Neural cell (in vitro differentiated cells): ENCODE results near the gene PRKG1. TPM values are rescaled to one million over a fixed set of nuclear protein-coding genes. Genes with fewer than 3 reads are reported as not detected.

Source experiments
- H2AFZ ChIP-seq: fragments of 200-600, 300-800 bp; sonication (generic), shearing (Covaris generic); 2 replicates; pipeline ENCODE4 v1.6.0; 2014; ENCODE audit warnings: low read depth, mild to moderate bottlenecking, antibody characterized with exemption, low read length, moderate library complexity
- H3F3A ChIP-seq: fragments of 200-600 bp; shearing (Covaris generic); 2 replicates; pipeline ENCODE4 v1.6.1; 2016; ENCODE audit warnings: mild to moderate bottlenecking, moderate library complexity, mixed read lengths, antibody characterized with exemption, low read length; ENCODE audit not compliant: insufficient read depth, poor library complexity, severe bottlenecking
- H3K27ac ChIP-seq: fragments of 200-600, 300-800 bp; sonication (generic), shearing (Covaris generic); 2 replicates; pipeline ENCODE4 v1.5.1; 2014; ENCODE audit warnings: mild to moderate bottlenecking, low read length, moderate library complexity
- H3K27me3 ChIP-seq: fragments of 300-800, 200-600 bp; sonication (generic), shearing (Covaris generic); 2 replicates; pipeline ENCODE4 v1.6.0; 2014; ENCODE audit warnings: mild to moderate bottlenecking, low read depth, low read length, moderate library complexity; ENCODE audit not compliant: insufficient read depth
- H3K36me3 ChIP-seq: fragments of 300-800, 200-600 bp; sonication (generic), shearing (Covaris generic); 2 replicates; pipeline ENCODE4 v1.5.1; 2014; ENCODE audit warnings: mild to moderate bottlenecking, antibody characterized with exemption, low read length, moderate library complexity; ENCODE audit not compliant: insufficient read depth
- H3K4me2 ChIP-seq: fragments of 300-800, 200-600 bp; sonication (generic), shearing (Covaris generic); 2 replicates; pipeline ENCODE4 v1.6.0; 2014; ENCODE audit warnings: mild to moderate bottlenecking, low read length
- H3K4me3 ChIP-seq: fragments of 300-800, 200-600 bp; sonication (generic), shearing (Covaris generic); 2 replicates; pipeline ENCODE4 v1.5.1; 2014; ENCODE audit warnings: mild to moderate bottlenecking, low read length, moderate library complexity
- H3K79me2 ChIP-seq: fragments of 200-600 bp; shearing (Covaris generic); replicated peaks from 2 replicates; pipeline ENCODE4 v1.6.0; 2014; ENCODE audit warnings: mild to moderate bottlenecking, low read length, moderate library complexity; ENCODE audit not compliant: insufficient read depth
- H3K9ac ChIP-seq: fragments of 300-800, 200-600 bp; sonication (generic), shearing (Covaris generic); 2 replicates; pipeline ENCODE4 v1.6.1; 2016; ENCODE audit warnings: mild to moderate bottlenecking, low read length, mixed read lengths
- H3K9me2 ChIP-seq: fragments of 200-600 bp; shearing (Covaris generic); 2 replicates; pipeline ENCODE4 v1.6.1; 2016; ENCODE audit warnings: mild to moderate bottlenecking, low read length, mixed read lengths; ENCODE audit not compliant: insufficient read depth
- H3K9me3 ChIP-seq: fragments of 200-600, 300-800 bp; sonication (generic), shearing (Covaris generic); 2 replicates; pipeline ENCODE4 v1.6.1; 2016; ENCODE audit warnings: mild to moderate bottlenecking, mixed run types, low read length, moderate library complexity, mixed read lengths
- H4K20me1 ChIP-seq: fragments of 200-600 bp; shearing (Covaris generic); 2 replicates; pipeline ENCODE4 v1.6.1; 2016; ENCODE audit warnings: mild to moderate bottlenecking, mixed run types; ENCODE audit not compliant: insufficient read depth
- EP300 ChIP-seq: fragments of 450-650 bp; conservative IDR thresholded peaks from 2 replicates; pipeline ENCODE4 v1.6.1; 2014; ENCODE audit warnings: antibody characterized with exemption, mild to moderate bottlenecking, moderate library complexity; ENCODE audit not compliant: poor library complexity, severe bottlenecking
- EZH2 ChIP-seq: fragments of 200-600, 300-800 bp; shearing (Covaris generic), sonication (generic); IDR thresholded peaks from 2 replicates; pipeline ENCODE4 v1.6.1; 2014; ENCODE audit warnings: antibody characterized with exemption, low read length, borderline replicate concordance, mild to moderate bottlenecking; ENCODE audit not compliant: insufficient read depth, poor library complexity, severe bottlenecking
- MXI1 ChIP-seq: fragments of 450-650 bp; conservative IDR thresholded peaks from 2 replicates; pipeline ENCODE4 v1.6.1; 2014; ENCODE audit warnings: antibody characterized with exemption, mild to moderate bottlenecking; ENCODE audit not compliant: poor library complexity, severe bottlenecking
- POLR2AphosphoS5 ChIP-seq: IDR thresholded peaks from 2 replicates; pipeline ENCODE4 v1.6.1; 2012
- RAD21 ChIP-seq: fragments of 450-650 bp; conservative IDR thresholded peaks from 2 replicates; pipeline ENCODE4 v1.6.1; 2014; ENCODE audit warnings: antibody characterized with exemption, mild to moderate bottlenecking, moderate library complexity
- REST ChIP-seq: IDR thresholded peaks from 2 replicates; pipeline ENCODE4 v1.6.1; 2012; ENCODE audit warnings: borderline replicate concordance
- SMC3 ChIP-seq: fragments of 450-650 bp; conservative IDR thresholded peaks from 2 replicates; pipeline ENCODE4 v1.6.1; 2014; ENCODE audit warnings: antibody characterized with exemption, mild to moderate bottlenecking, moderate library complexity; ENCODE audit not compliant: poor library complexity
- TAF1 ChIP-seq: IDR thresholded peaks from 2 replicates; pipeline ENCODE4 v1.6.1; 2012; ENCODE audit warnings: low read depth
- polyA plus RNA-seq: library from polyadenylated mRNA; depleted of rRNA; stranded (reverse); fragments of >200 nt; gene quantifications from 2 replicates; pipeline ENCODE4 v1.2.3, GENCODE V29; 2014
- TF ChIP-seq, protein P1 (sequence below): fragments of 450-650 bp; IDR thresholded peaks from 2 replicates; pipeline ENCODE4 v1.5.1; 2014; ENCODE audit warnings: antibody characterized with exemption, mild to moderate bottlenecking, moderate library complexity; ENCODE audit not compliant: poor library complexity, severe bottlenecking

PRKG1 gene
- polyA plus RNA-seq, 1 donor from 2014 or later, result 2.2 TPM

DNA sequence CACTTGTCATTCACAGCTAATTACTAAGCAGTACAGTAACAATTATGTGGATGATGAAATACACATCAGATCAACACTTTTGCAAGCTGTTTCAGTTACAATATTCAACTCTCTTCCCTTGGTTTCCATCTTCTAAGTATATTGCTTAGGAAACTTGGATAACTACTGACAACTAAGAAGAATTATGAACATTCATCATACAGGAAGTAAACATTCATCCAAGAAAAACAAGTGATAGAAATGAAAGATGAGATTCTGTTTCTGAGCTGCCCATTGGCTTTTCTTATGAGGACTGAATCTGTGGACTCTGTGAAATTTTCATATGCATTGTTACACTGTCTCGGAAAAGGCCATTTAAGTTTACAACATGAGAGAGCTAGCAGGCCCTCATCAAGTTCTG, 240.2 kb downstream of the PRKG1 start:
- H3K9me3 ChIP-seq, result no peaks in the 10 kb centered on the region
- H3K79me2 ChIP-seq, result no peaks in the 10 kb centered on the region
- TF ChIP-seq EP300, result no peak
- TF ChIP-seq TAF1, result no peak
- no peak for TF ChIP-seq POLR2AphosphoS5
- TF ChIP-seq MXI1, result no peak
- no peak for TF ChIP-seq SMC3
- TF ChIP-seq REST, result no peak
- TF ChIP-seq EZH2, result no peak
- TF ChIP-seq, protein P1, sequence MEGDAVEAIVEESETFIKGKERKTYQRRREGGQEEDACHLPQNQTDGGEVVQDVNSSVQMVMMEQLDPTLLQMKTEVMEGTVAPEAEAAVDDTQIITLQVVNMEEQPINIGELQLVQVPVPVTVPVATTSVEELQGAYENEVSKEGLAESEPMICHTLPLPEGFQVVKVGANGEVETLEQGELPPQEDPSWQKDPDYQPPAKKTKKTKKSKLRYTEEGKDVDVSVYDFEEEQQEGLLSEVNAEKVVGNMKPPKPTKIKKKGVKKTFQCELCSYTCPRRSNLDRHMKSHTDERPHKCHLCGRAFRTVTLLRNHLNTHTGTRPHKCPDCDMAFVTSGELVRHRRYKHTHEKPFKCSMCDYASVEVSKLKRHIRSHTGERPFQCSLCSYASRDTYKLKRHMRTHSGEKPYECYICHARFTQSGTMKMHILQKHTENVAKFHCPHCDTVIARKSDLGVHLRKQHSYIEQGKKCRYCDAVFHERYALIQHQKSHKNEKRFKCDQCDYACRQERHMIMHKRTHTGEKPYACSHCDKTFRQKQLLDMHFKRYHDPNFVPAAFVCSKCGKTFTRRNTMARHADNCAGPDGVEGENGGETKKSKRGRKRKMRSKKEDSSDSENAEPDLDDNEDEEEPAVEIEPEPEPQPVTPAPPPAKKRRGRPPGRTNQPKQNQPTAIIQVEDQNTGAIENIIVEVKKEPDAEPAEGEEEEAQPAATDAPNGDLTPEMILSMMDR, result no peak
- no peak for TF ChIP-seq RAD21
- H3K4me3 ChIP-seq, result no peak overlapping the region
- H3K36me3 ChIP-seq, result no peaks in the 10 kb centered on the region
- no peak overlapping the region for H3K9ac ChIP-seq
- no peaks in the 10 kb centered on the region for H3K27me3 ChIP-seq
- no peak overlapping the region for H2AFZ ChIP-seq
- H4K20me1 ChIP-seq, result no peaks in the 10 kb centered on the region
- no peaks in the 10 kb centered on the region for H3F3A ChIP-seq
- H3K9me2 ChIP-seq, result no peaks in the 10 kb centered on the region
- no peak overlapping the region for H3K4me2 ChIP-seq
- no peak overlapping the region for H3K27ac ChIP-seq

GRCh38 chr10:51318399-51319172, 244.3 kb downstream of the PRKG1 start:
- H3K36me3 ChIP-seq, result no peaks in the 10 kb centered on the region
- no peaks in the 10 kb centered on the region for H3F3A ChIP-seq
- H3K27ac ChIP-seq, result no peak overlapping the region
- H3K79me2 ChIP-seq, result no peaks in the 10 kb centered on the region
- H2AFZ ChIP-seq, result no peak overlapping the region
- H3K9me3 ChIP-seq, result no peaks in the 10 kb centered on the region
- no peaks in the 10 kb centered on the region for H4K20me1 ChIP-seq
- H3K9me2 ChIP-seq, result no peaks in the 10 kb centered on the region
- H3K27me3 ChIP-seq, result no peaks in the 10 kb centered on the region
- H3K4me3 ChIP-seq, result no peak overlapping the region
- H3K4me2 ChIP-seq, result no peak overlapping the region
- TF ChIP-seq MXI1 (no peak), TAF1 (no peak), SMC3 (no peak), EP300 (no peak), RAD21 (no peak)
- TF ChIP-seq, protein P1, result no peak
- no peak overlapping the region for H3K9ac ChIP-seq
